ENCODE results near the gene ADGRF4. TPM values are rescaled to one million over a fixed set of nuclear protein-coding genes. Genes with fewer than 3 reads are reported as not detected.

The ADGRF4 gene
- polyA plus RNA-seq, 1 experiment, result 0.04 TPM

- POLR2A ChIA-PET, result no interaction called here
- no peaks in the 10 kb centered on the region for H3K36me3 ChIP-seq (ENCODE audit: control insufficient read depth, insufficient read depth, low read length)
- no peak for TF ChIP-seq CTCF (IDR thresholded peaks at IDR 0.05; ENCODE audit: insufficient read depth, low read depth, low read length)
- DNase-seq (ENCODE audit: low read depth), result no peak
- no peak overlapping the region for H3K4me3 ChIP-seq (ENCODE audit: low read depth, low read length)
- H3K27me3 ChIP-seq (ENCODE audit: control insufficient read depth, insufficient read depth, low read length), result peaks cover 2% of the 10 kb centered on the region; the same call in 1 of the 2 replicates
- CTCF ChIA-PET, result interaction anchor here (0.9 kb wide), 1 partner anchor 255 kb away, joined by 3 read pairs; no protein-coding TSS in a partner anchor
These were observed 28.5 kb upstream of the ADGRF4 start for GRCh38 chr6:47669684-47670513.

DNA sequence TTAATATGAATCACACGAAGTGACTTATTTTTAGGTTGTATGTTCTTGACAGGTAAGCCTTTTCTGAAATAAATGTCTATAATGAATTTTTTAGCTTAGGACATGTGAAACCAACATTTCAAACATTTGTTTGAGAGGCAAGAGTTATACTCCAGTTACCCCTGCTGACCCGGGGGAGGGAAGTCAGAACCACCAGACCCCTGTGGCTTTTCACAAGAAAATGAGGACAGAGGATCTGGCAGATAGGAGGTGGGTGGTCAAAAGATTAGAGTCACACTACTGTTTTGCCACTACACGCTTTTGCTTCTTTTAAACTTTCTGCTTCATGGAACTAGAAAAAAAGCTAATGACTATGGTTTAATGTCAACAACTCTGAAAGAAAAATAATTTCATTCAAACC, 27.5 kb upstream of the ADGRF4 start:
- DNase-seq (ENCODE audit: low read depth), result no peak
- ChIA-PET CTCF (no interaction called here), POLR2A (no interaction called here)
- H3K4me3 ChIP-seq (ENCODE audit: low read depth, low read length), result no peak overlapping the region
- no peaks in the 10 kb centered on the region for H3K36me3 ChIP-seq (ENCODE audit: control insufficient read depth, insufficient read depth, low read length)
- H3K27me3 ChIP-seq (ENCODE audit: control insufficient read depth, insufficient read depth, low read length), result peaks cover 2% of the 10 kb centered on the region; the same call in 1 of the 2 replicates
- no peak for TF ChIP-seq CTCF (IDR thresholded peaks at IDR 0.05; ENCODE audit: insufficient read depth, low read depth, low read length)

GRCh38 chr6:47671777-47672176, 26.6 kb upstream of the ADGRF4 start:
- Histone ChIP-seq H3K27me3 (ENCODE audit: control insufficient read depth, insufficient read depth, low read length) (peaks cover 2% of the 10 kb centered on the region; the same call in 1 of the 2 replicates), H3K4me3 (ENCODE audit: low read depth, low read length) (no peak overlapping the region), H3K36me3 (ENCODE audit: control insufficient read depth, insufficient read depth, low read length) (no peaks in the 10 kb centered on the region)
- no peak for TF ChIP-seq CTCF (IDR thresholded peaks at IDR 0.05; ENCODE audit: insufficient read depth, low read depth, low read length)
- ChIA-PET CTCF (no interaction called here), POLR2A (no interaction called here)
- no peak for DNase-seq (ENCODE audit: low read depth)

DNA sequence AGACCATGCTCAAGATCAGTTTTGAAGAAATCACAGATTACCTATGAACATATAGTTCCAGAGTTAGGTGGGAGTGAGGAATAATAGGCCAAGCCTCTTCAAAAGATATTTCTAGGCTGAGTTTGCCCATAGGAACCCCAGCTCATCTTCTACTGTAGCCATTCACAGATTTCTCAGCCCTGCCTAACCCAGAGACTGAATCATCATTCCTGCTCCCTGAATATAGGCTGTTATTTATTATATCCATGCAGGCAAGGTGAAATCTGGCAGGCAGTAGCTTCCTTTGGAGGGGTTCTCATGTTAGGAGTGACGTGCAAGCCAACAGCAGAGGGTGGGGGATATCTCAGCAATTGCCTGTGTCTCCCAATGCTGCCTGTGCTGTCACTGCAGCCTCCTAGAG, 25.6 kb upstream of the ADGRF4 start:
- DNase-seq (ENCODE audit: low read depth), result no peak
- Histone ChIP-seq H3K4me3 (ENCODE audit: low read depth, low read length) (no peak overlapping the region), H3K36me3 (ENCODE audit: control insufficient read depth, insufficient read depth, low read length) (no peaks in the 10 kb centered on the region), H3K27me3 (ENCODE audit: control insufficient read depth, insufficient read depth, low read length) (peaks cover 2% of the 10 kb centered on the region; the same call in 1 of the 2 replicates)
- POLR2A ChIA-PET, result no interaction called here
- TF ChIP-seq CTCF (IDR thresholded peaks at IDR 0.05; ENCODE audit: insufficient read depth, low read depth, low read length), result no peak
- CTCF ChIA-PET, result no interaction called here

DNA sequence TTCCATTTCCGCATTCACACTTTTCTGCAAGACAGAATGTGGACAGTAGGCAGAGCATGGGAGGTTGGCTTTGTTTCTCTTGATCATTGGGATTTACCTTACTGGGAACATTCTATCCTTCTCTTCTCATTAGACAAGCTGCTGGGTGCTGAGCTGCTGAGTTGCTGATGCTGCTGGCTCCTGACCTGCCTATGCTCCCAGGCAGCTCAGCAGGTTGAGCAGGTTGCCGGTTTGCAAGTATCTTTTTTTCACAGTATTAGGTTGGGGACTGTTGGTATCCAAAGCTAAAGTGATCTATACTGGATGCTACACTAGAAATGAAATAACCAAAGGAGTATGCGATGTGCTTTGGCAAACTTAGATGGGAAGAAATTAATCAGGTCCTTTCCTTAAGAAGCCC, 23.7 kb upstream of the ADGRF4 start:
- Histone ChIP-seq H3K27me3 (ENCODE audit: control insufficient read depth, insufficient read depth, low read length) (no peaks in the 10 kb centered on the region), H3K36me3 (ENCODE audit: control insufficient read depth, insufficient read depth, low read length) (no peaks in the 10 kb centered on the region), H3K4me3 (ENCODE audit: low read depth, low read length) (no peak overlapping the region)
- TF ChIP-seq CTCF (IDR thresholded peaks at IDR 0.05; ENCODE audit: insufficient read depth, low read depth, low read length), result no peak
- no peak for DNase-seq (ENCODE audit: low read depth)
- POLR2A ChIA-PET, result no interaction called here
- CTCF ChIA-PET, result interaction anchor here (1.3 kb wide), 1 partner anchor 43 kb away, joined by 3 read pairs; no protein-coding TSS in a partner anchor

All from BJ (cell line).